ENCODE measurements around the gene ST14.

DNA sequence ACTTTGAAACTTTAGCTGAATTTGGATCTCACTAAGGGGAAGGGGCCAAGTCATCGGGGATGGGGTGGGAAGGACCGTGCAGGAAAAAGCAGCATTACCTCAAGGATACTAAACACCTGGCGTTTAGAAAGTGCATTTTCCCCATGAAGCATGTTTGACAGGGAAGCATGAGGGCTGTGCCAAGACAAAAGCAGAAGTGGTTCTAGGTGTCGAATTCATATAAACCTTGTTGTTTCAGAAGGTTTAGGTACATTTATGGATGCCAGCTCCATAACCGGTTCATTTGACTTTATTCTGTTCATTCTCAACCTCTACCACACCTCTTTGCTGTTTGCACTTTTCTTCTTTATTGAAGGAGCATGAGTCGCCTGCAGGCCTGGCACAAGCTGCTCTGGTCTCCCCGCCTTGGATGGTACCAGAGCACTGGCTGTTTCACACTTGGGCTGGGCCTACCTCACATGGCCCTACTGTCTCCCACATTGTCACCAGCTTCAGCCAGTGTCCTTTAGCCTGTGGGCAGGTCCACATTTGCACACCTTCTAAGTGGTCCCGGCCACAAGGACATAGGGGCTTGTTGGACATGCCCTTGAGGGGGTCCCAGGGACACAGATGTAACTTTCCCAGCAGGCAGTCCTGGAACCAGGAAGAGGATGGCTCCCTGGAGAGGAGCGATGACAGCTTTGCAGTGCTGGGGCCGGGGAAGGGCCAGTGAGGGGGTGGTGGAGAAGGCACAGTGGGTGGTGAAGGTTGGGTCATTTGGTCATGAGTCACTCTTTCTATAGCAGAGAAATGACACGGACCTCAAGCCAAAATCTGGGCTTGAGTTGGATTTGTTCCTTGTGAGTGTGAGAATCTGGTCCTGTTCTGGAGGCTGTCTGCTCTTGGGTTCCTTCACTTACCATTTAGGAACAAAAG is 3.2 kb upstream of the ST14 start:
- TF ChIP-seq CTCF (IDR thresholded peaks at IDR 0.05) (peak in 2 of 6 experiments; percentile 5 to 17), POLR2A (IDR thresholded peaks at IDR 0.05) (no peak)

Data from esophagus squamous epithelium (tissue), 4 donors.